GM12878 (cell line): ENCODE results near the gene RBM15B. TPM values are rescaled to one million over a fixed set of nuclear protein-coding genes. Genes with fewer than 3 reads are reported as not detected.

Source experiments
- ATAC-seq: fragments of 200-7000 bp; cut with Tn5 transposase; 3 replicates; pipeline ENCODE4 v1.9.1; 2020; ENCODE audit warnings: mild to moderate bottlenecking, moderate library complexity
- BruUV-seq: library from RNA; stranded (reverse); fragments of 400-500 nt; replicated peaks from 2 replicates; lab custom pipeline; 2021; lab: Mats Ljungman, UMichigan
- CTCF ChIA-PET: fragments of 300-600 bp; sonication (Branson Sonifier 250); formaldehyde crosslinking; extraction: SDS; loops from one replicate; lab custom pipeline; 2021; ENCODE audit warnings: inconsistent platforms; lab: Yijun Ruan, JAX
- POLR2A ChIA-PET: fragments of 350-600 bp; formaldehyde crosslinking; extraction: SDS; loops from one replicate; lab custom pipeline; 2021; ENCODE audit warnings: inconsistent platforms; lab: Charles Lee
- RAD21 ChIA-PET: fragments of 300-600 bp; sonication (Branson Sonifier 250); formaldehyde crosslinking; loops from one replicate; lab custom pipeline; 2023; ENCODE audit warnings: antibody characterized with exemption; ENCODE audit not compliant: unreplicated experiment; lab: Charles Lee
- SMC1A ChIA-PET: fragments of 300-600 bp; sonication (Branson Sonifier 250); formaldehyde crosslinking; loops from one replicate; lab custom pipeline; 2023; ENCODE audit not compliant: unreplicated experiment, uncharacterized antibody; lab: Charles Lee
- DNase-seq: peaks from one replicate; pipeline ENCODE4 v3.0.0-alpha.2; 2011; ENCODE audit warnings: low read depth, low spot score
- FAIRE-seq: peaks from 3 replicates; lab custom pipeline; 2011; peaks lifted over from hg19 to GRCh38; lab: Jason Lieb, UNC
- H2AFZ ChIP-seq: 2 replicates; pipeline ENCODE4 v1.6.0; 2011; ENCODE audit warnings: low read depth, low read length, control low read depth; ENCODE audit not compliant: control insufficient read depth
- H3K27ac ChIP-seq: 2 replicates; pipeline ENCODE4 v1.5.1; 2011; ENCODE audit warnings: control low read depth; ENCODE audit not compliant: control insufficient read depth, insufficient read depth
- H3K27me3 ChIP-seq, 2 experiments: replicated peaks in 1 of 2; 2 replicates each; pipeline versions ENCODE4 v1.6.0 to v1.6.1; 2011; ENCODE audit warnings: low read length in 1 of 2; ENCODE audit not compliant: control insufficient read depth in 2 of 2, insufficient read depth in 2 of 2
- H3K36me3 ChIP-seq, 2 experiments: 2 replicates each; pipeline ENCODE4 v1.5.1; 2011; ENCODE audit warnings: low read length in 1 of 2; ENCODE audit not compliant: control insufficient read depth in 2 of 2, insufficient read depth in 2 of 2
- H3K4me1 ChIP-seq: 2 replicates; pipeline ENCODE4 v1.6.1; 2011; ENCODE audit warnings: mild to moderate bottlenecking, low read length, moderate library complexity, mixed read lengths; ENCODE audit not compliant: control insufficient read depth, insufficient read depth
- H3K4me2 ChIP-seq: 2 replicates; pipeline ENCODE4 v1.6.0; 2011; ENCODE audit warnings: control low read depth; ENCODE audit not compliant: control insufficient read depth, insufficient read depth
- H3K4me3 ChIP-seq: fragments of 200-600 bp; sonication (generic); 2 replicates; pipeline ENCODE4 v1.5.1; 2016
- H3K79me2 ChIP-seq: 2 replicates; pipeline ENCODE4 v1.6.0; 2011; ENCODE audit warnings: low read length; ENCODE audit not compliant: control insufficient read depth, insufficient read depth
- H3K9ac ChIP-seq: 2 replicates; pipeline ENCODE4 v1.8.0; 2011; ENCODE audit warnings: low read length, control low read depth, mixed read lengths; ENCODE audit not compliant: control insufficient read depth, insufficient read depth
- H3K9me3 ChIP-seq: replicated peaks from 3 replicates; pipeline ENCODE4 v1.5.1; 2011; ENCODE audit warnings: mild to moderate bottlenecking, low read length; ENCODE audit not compliant: control insufficient read depth, insufficient read depth
- H4K20me1 ChIP-seq: 2 replicates; pipeline ENCODE4 v1.6.0; 2011; ENCODE audit not compliant: control insufficient read depth, insufficient read depth
- CHD2 ChIP-seq: IDR thresholded peaks from 2 replicates; pipeline ENCODE4 v1.6.1; 2011; ENCODE audit warnings: low read depth, low read length, improper control_type of control experiment, borderline replicate concordance
- EGR1 ChIP-seq, 2 experiments: IDR thresholded peaks; 1 replicate in 1 of 2; 2 replicates in 1 of 2; pipeline ENCODE4 v1.6.1; 2011 to 2012; ENCODE audit warnings: low read depth in 2 of 2, low read length in 2 of 2, borderline replicate concordance in 1 of 2, mild to moderate bottlenecking in 1 of 2, moderate library complexity in 1 of 2
- HCFC1 ChIP-seq: fragments of 150-350 bp; IDR thresholded peaks from 2 replicates; pipeline ENCODE4 v1.6.1; 2014; ENCODE audit warnings: low read length
- HSF1 ChIP-seq: fragments of 150-350 bp; IDR thresholded peaks from 2 replicates; pipeline ENCODE4 v1.6.1; 2014; ENCODE audit warnings: mild to moderate bottlenecking, low read depth, low read length
- IKZF2 ChIP-seq, 2 experiments: fragments of 450-650 bp; IDR thresholded peaks; 2 replicates each; pipeline ENCODE4 v1.6.1; 2017; ENCODE audit warnings: mild to moderate bottlenecking in 2 of 2, moderate library complexity in 2 of 2
- POLR2A ChIP-seq: IDR thresholded peaks from 2 replicates; pipeline ENCODE4 v1.6.1; 2011; ENCODE audit warnings: low read depth, mild to moderate bottlenecking, low read length
- POU2F2 ChIP-seq: IDR thresholded peaks from 3 replicates; pipeline ENCODE4 v1.6.1; 2011; ENCODE audit warnings: low read depth, mild to moderate bottlenecking, low read length, borderline replicate concordance
- RELB ChIP-seq: fragments of 450-650 bp; IDR thresholded peaks from 2 replicates; pipeline ENCODE4 v1.6.1; 2017; ENCODE audit warnings: low read depth, mild to moderate bottlenecking, moderate library complexity
- RUNX3 ChIP-seq: IDR thresholded peaks from 2 replicates; pipeline ENCODE4 v1.6.1; 2012; ENCODE audit warnings: low read length, inconsistent platforms
- SIX5 ChIP-seq: IDR thresholded peaks from 2 replicates; pipeline ENCODE4 v1.6.1; 2011; ENCODE audit warnings: mild to moderate bottlenecking, low read depth, low read length, moderate library complexity; ENCODE audit not compliant: severe bottlenecking
- STAT1 ChIP-seq: fragments of 450-650 bp; conservative IDR thresholded peaks from 2 replicates; pipeline ENCODE4 v1.6.1; 2014; ENCODE audit warnings: antibody characterized with exemption, mild to moderate bottlenecking
- USF1 ChIP-seq: IDR thresholded peaks from 2 replicates; pipeline ENCODE4 v1.6.1; 2011; ENCODE audit warnings: borderline replicate concordance, low read depth, mild to moderate bottlenecking, moderate library complexity, mixed read lengths, low read length; ENCODE audit not compliant: insufficient read depth; ENCODE audit errors: extremely low read length
- WRNIP1 ChIP-seq: IDR thresholded peaks from 2 replicates; pipeline ENCODE4 v1.6.1; 2011; ENCODE audit warnings: low read depth, low read length, improper control_type of control experiment, borderline replicate concordance
- YBX1 ChIP-seq: fragments of 450-650 bp; IDR thresholded peaks from 2 replicates; pipeline ENCODE4 v1.6.1; 2016; ENCODE audit warnings: antibody characterized with exemption
- ZNF274 ChIP-seq: IDR thresholded peaks from one replicate; pipeline ENCODE4 v1.8.0; 2011; ENCODE audit not compliant: insufficient read length, insufficient read depth
- ZNF384 ChIP-seq: IDR thresholded peaks from 2 replicates; pipeline ENCODE4 v1.6.1; 2012; ENCODE audit warnings: low read depth, mild to moderate bottlenecking, low read length, improper control_type of control experiment, borderline replicate concordance
- ZZZ3 ChIP-seq: IDR thresholded peaks from 2 replicates; pipeline ENCODE4 v1.6.1; 2011; ENCODE audit warnings: low read depth; ENCODE audit not compliant: control insufficient read depth, insufficient read length
- in situ Hi-C: fragments of 300-500 bp; cut with MboI; formaldehyde crosslinking; loops from 9 replicates; pipeline ENCODE4 v1.14.3; 2018; ENCODE audit warnings: mixed read lengths
- intact Hi-C: fragments of 100-400 bp; cut with micrococcal nuclease; formaldehyde crosslinking; loops from one replicate; pipeline ENCODE4 v1.14.2; 2022; ENCODE audit not compliant: unreplicated experiment
- polyA plus RNA-seq, 11 experiments: library from polyadenylated mRNA; depleted of rRNA in 4 of 11; unstranded in 6 of 11; stranded (reverse) in 5 of 11; fragments of >200 nt; fragmentation: Nextera tagmentation in 4 of 11; fragmentation: Illumina TruSeq in 1 of 11; extraction: Ambion mirVana in 4 of 11; extraction: Trizol in 1 of 11; gene quantifications; 1 replicate in 1 of 11; 2 replicates in 10 of 11; pipeline versions ENCODE4 v1.2.1 to v1.2.3, GENCODE V29; 2011 to 2016; ENCODE audit warnings: inconsistent platforms in 2 of 11, missing spikeins in 2 of 11, low read depth in 1 of 11
- total RNA-seq, 4 experiments: library from RNA; depleted of rRNA in 3 of 4; stranded (reverse); fragments of >200 nt in 3 of 4; fragmentation: Illumina TruSeq in 1 of 4; extraction: Trizol in 1 of 4; gene quantifications; 2 replicates each; pipeline versions ENCODE4 v1.2.1 to v1.2.3, GENCODE V29; 2013 to 2021

The RBM15B gene
- total and polyA plus RNA-seq, 10 of the 15 experiments (the other 5 are each of a cell fraction or from before 2014, with no cell fraction given): 2.4 to 34.5 (median 19.1) TPM

- no peak overlapping the region for H3K4me3 ChIP-seq
- RAD21 ChIA-PET: no interaction called here
- no peaks in the 10 kb centered on the region for H4K20me1 ChIP-seq
- intact Hi-C loops: no loop called here
- H2AFZ ChIP-seq: no peak overlapping the region
- no peak for TF ChIP-seq HCFC1
- TF ChIP-seq STAT1: no peak
- no peak for TF ChIP-seq SIX5
- no peak for TF ChIP-seq EGR1 (IDR thresholded peaks at IDR 0.05; ENCODE audit: borderline replicate concordance in 1 of 2, low read depth in 2 of 2, low read length in 2 of 2)
- no peak for TF ChIP-seq ZNF274
- TF ChIP-seq WRNIP1: no peak
- no peak for TF ChIP-seq RUNX3
- no peak for TF ChIP-seq POLR2A
- TF ChIP-seq RELB: no peak
- TF ChIP-seq ZNF384: no peak
- no peak for TF ChIP-seq HSF1
- no peak for TF ChIP-seq CHD2
- TF ChIP-seq IKZF2 (IDR thresholded peaks at IDR 0.05): no peak
- no peak for TF ChIP-seq USF1
- no peak for TF ChIP-seq YBX1
- TF ChIP-seq POU2F2: no peak
- TF ChIP-seq ZZZ3: no peak
- FAIRE-seq (no peak), ATAC-seq (no peak), DNase-seq (no peak)
- BruUV-seq: no TSS peak
- CTCF ChIA-PET: no interaction called here
- POLR2A ChIA-PET: no interaction called here
- H3K79me2 ChIP-seq: no peaks in the 10 kb centered on the region
- H3K4me1 ChIP-seq: no peaks in the 10 kb centered on the region
- no peak overlapping the region for H3K4me2 ChIP-seq
- in situ Hi-C loops: loop anchor here (5.0 kb wide), 2 partner anchors 408 to 758 kb away; partner anchors contain the start of gene MAPKAPK3
- no peaks in the 10 kb centered on the region; a peak in 1 of 4 replicates for H3K27me3 ChIP-seq
- H3K9me3 ChIP-seq: no peaks in the 10 kb centered on the region
- H3K9ac ChIP-seq: no peak overlapping the region
- no peaks in the 10 kb centered on the region for H3K36me3 ChIP-seq
- no peak overlapping the region for H3K27ac ChIP-seq
- SMC1A ChIA-PET: interaction anchor here (1.2 kb wide), 1 partner anchor 13 kb away, joined by 4 read pairs; no protein-coding TSS in a partner anchor
Observed at GRCh38 chr3:51375136-51375535, 15.9 kb upstream of the RBM15B start.
